ENCODE measurements around the gene TNKS1BP1. TPM values are rescaled to one million over a fixed set of nuclear protein-coding genes. Genes with fewer than 3 reads are reported as not detected.

The TNKS1BP1 gene
- total and polyA plus RNA-seq, 2 of the 8 experiments (the other 6 are each of a cell fraction or from before 2014, with no cell fraction given): 50.0 to 122 TPM

DNA sequence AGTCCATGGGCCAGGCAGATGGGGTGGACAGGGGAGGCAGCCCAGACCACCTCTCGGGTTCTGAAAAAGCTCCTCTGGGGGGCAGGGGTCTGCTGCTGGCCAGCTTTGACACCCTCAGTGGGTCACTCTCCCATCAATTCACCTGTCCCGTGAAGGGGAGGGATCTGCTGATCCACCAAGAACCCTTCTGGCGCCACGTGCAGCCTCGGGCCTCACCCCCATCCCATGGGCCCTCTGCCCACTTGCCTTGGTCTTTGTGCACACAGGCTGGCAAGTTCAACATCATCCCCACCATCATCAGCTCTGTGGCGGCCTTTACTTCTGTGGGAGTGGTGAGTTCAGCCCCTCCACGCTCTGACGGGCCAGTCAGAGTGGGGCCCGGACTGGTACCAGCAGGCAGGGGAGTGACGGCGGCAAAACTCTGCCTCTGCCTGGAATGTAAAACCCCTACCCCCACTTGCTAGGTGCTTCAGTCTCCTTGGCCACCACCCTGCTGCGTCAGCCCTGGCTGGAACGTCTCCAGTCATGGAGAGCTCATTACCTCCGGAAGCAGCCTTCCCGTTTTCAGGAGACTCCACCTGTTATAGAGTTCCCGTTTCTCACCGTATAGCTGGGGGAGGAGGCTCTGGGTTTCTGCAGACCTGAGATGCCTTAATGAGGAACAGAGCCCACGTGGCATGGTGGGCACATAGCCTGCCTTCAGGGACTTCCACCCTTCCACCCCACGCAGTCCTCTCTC lies 43.5 kb upstream of the TNKS1BP1 start:
- H3K9ac ChIP-seq (replicated peaks in 1 of 4; ENCODE audit: extremely low read depth in 1 of 4, low read depth in 3 of 4, low read length in 3 of 4): no peak overlapping the region
- no peak overlapping the region for H4K5ac ChIP-seq (ENCODE audit: insufficient read length, low read depth, low read length)
- no peak overlapping the region for H2AK5ac ChIP-seq (ENCODE audit: low read depth, low read length)
- no peaks in the 10 kb centered on the region; a peak in 2 of 7 replicates for H3K27me3 ChIP-seq (replicated peaks in 1 of 4; ENCODE audit: control insufficient read depth in 3 of 4, extremely low read depth in 1 of 4, insufficient read depth in 3 of 4, low read length in 3 of 4)
- H3K23ac ChIP-seq (ENCODE audit: insufficient read length): no peak overlapping the region
- no peaks in the 10 kb centered on the region for H3K23me2 ChIP-seq (ENCODE audit: low read depth, low read length)
- no peaks in the 10 kb centered on the region for H3K79me1 ChIP-seq (ENCODE audit: low read depth, low read length)
- ChIA-PET POLR2A (ENCODE audit: partially characterized antibody) (interaction anchor here (0.7 to 1.5 kb wide), 2 partner anchors 10 to 15 kb away, joined by 3 read pairs; no protein-coding TSS in a partner anchor), CTCF (ENCODE audit: partially characterized antibody) (interaction anchor here (0.8 to 2.0 kb wide), 8 partner anchors 9 to 110 kb away, joined by 3 to 9 read pairs (median 4); partner anchors contain the start of gene RTN4RL2)
- no peak overlapping the region for H3K4me3 ChIP-seq (ENCODE audit: extremely low read depth in 1 of 4, insufficient read depth in 2 of 4, low read depth in 3 of 4, low read length in 4 of 4)
- no peak overlapping the region for H2AFZ ChIP-seq (ENCODE audit: low read length)
- no peaks in the 10 kb centered on the region for H3K36me3 ChIP-seq (ENCODE audit: control insufficient read depth in 2 of 4, insufficient read depth in 4 of 4, low read length in 3 of 4)
- H3K56ac ChIP-seq (replicated peaks; ENCODE audit: insufficient read length, low read depth, low read length): no peak overlapping the region
- no peak overlapping the region for H4K91ac ChIP-seq (replicated peaks; ENCODE audit: insufficient read length, low read length)
- no peak overlapping the region for H3K4ac ChIP-seq (replicated peaks; ENCODE audit: insufficient read length, low read depth, low read length)
- no peak overlapping the region for H3K18ac ChIP-seq (ENCODE audit: extremely low read depth, low read length)
- H2BK120ac ChIP-seq (replicated peaks; ENCODE audit: low read depth, low read length): no peak overlapping the region
- H4K20me1 ChIP-seq (replicated peaks in 1 of 2; ENCODE audit: control insufficient read depth in 1 of 2, insufficient read depth in 2 of 2, low read length in 2 of 2): no peaks in the 10 kb centered on the region
- TF ChIP-seq TAF1 (IDR thresholded peaks at IDR 0.05; ENCODE audit: low read depth, low read length) (no peak), ASH2L (IDR thresholded peaks at IDR 0.05; ENCODE audit: low read length) (no peak), TBP (IDR thresholded peaks at IDR 0.05; ENCODE audit: low read depth, low read length) (no peak), EZH2 (IDR thresholded peaks at IDR 0.05; ENCODE audit: low read depth, low read length, severe bottlenecking) (no peak)
- no peak overlapping the region; the same call in 1 of the 2 replicates for H2BK15ac ChIP-seq (ENCODE audit: low read length)
- no peak overlapping the region for H3K27ac ChIP-seq (ENCODE audit: low read depth, low read length)
- H3K14ac ChIP-seq (ENCODE audit: insufficient read length): no peak overlapping the region
- no peak overlapping the region for H2BK5ac ChIP-seq (ENCODE audit: low read depth, low read length)
- no peaks in the 10 kb centered on the region for H3K9me3 ChIP-seq (ENCODE audit: insufficient read depth in 2 of 2, low read depth in 1 of 2, low read length in 1 of 2)
- H2BK12ac ChIP-seq (ENCODE audit: low read depth, low read length): no peak overlapping the region
- no peaks in the 10 kb centered on the region for H3K79me2 ChIP-seq (ENCODE audit: control insufficient read depth in 1 of 2, insufficient read depth in 2 of 2, low read length in 2 of 2)
- H4K8ac ChIP-seq (ENCODE audit: extremely low read depth, insufficient read depth, low read length): no peak overlapping the region; the same call in 1 of the 2 replicates
- H3K4me1 ChIP-seq (replicated peaks in 1 of 4; ENCODE audit: control insufficient read depth in 3 of 4, insufficient read depth in 4 of 4, low read length in 3 of 4): peaks cover 8 to 17% (median 11%) of the 10 kb centered on the region in 4 experiments
- FAIRE-seq (no peak), DNase-seq (ENCODE audit: low read depth in 1 of 2, low spot score in 2 of 2) (no peak)
- whole genome bisulfite sequencing, 2 experiments (ENCODE audit: extremely low coverage in 1 of 2, insufficient coverage in 1 of 2, insufficient read length in 1 of 2, insufficient replicate concordance in 2 of 2, low coverage in 1 of 2, low lambda C conversion rate in 2 of 2, missing lambda C conversion rate in 1 of 2): 87% methylated on average over 19 of the region's 19 CpGs; no CpG with 5 or more reads in 1 of the 2 experiments
- no peak overlapping the region for H3K4me2 ChIP-seq (ENCODE audit: insufficient read depth in 1 of 2, low read depth in 2 of 2, low read length in 2 of 2)
- H2BK20ac ChIP-seq (ENCODE audit: low read length): no peak overlapping the region
